ENCODE data around the gene SENP2.

Gene SENP2

DNA sequence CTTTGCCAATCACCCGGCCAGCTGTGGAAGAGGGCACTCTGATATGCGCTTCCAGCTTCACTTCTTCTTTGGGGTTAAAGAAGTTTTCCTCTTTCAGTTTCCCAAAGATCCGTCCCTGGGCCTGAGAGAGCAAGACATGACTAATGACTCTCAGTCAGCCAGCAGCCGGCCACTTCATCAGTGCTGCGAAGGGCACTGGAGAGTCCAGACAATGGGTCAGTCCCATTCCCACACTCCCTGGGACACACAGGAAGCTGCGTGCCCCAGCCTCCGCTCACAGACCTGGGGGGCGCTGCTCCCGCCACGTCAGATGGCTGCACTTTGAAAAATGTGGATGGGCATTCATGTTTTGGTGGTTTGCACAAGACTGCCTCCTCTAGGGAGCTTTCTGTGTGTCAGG is 63.3 kb downstream of the SENP2 start:
- no peak for TF ChIP-seq SUZ12 (IDR thresholded peaks at IDR 0.05)
- TF ChIP-seq, protein P1, sequence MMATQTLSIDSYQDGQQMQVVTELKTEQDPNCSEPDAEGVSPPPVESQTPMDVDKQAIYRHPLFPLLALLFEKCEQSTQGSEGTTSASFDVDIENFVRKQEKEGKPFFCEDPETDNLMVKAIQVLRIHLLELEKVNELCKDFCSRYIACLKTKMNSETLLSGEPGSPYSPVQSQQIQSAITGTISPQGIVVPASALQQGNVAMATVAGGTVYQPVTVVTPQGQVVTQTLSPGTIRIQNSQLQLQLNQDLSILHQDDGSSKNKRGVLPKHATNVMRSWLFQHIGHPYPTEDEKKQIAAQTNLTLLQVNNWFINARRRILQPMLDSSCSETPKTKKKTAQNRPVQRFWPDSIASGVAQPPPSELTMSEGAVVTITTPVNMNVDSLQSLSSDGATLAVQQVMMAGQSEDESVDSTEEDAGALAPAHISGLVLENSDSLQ (IDR thresholded peaks at IDR 0.05) = no peak
- TF ChIP-seq NFRKB (IDR thresholded peaks at IDR 0.05) = no peak
- no peak for TF ChIP-seq HDGF (IDR thresholded peaks at IDR 0.05; ENCODE audit: borderline replicate concordance)
- no peak for TF ChIP-seq FOXA1 (IDR thresholded peaks at IDR 0.05)
- no peak for TF ChIP-seq SP1 (IDR thresholded peaks at IDR 0.05)
- TF ChIP-seq ZNF384 (IDR thresholded peaks at IDR 0.05) = no peak
- TF ChIP-seq L3MBTL2 (conservative IDR thresholded peaks at IDR 0.05) = no peak
- no peak for TF ChIP-seq LEF1 (IDR thresholded peaks at IDR 0.05; ENCODE audit: borderline replicate concordance)
- no peak for TF ChIP-seq CTBP1 (IDR thresholded peaks at IDR 0.05; ENCODE audit: borderline replicate concordance)
- no peak for TF ChIP-seq TARDBP (IDR thresholded peaks at IDR 0.05)
- TF ChIP-seq FOXM1 (IDR thresholded peaks at IDR 0.05; ENCODE audit: borderline replicate concordance) = no peak
- no peak for TF ChIP-seq FOXK2 (IDR thresholded peaks at IDR 0.05)
- no peak for TF ChIP-seq BHLHE40 (IDR thresholded peaks at IDR 0.05; ENCODE audit: borderline replicate concordance)
- ChIA-PET CTCF (no interaction called here), POLR2A (no interaction called here)
- no peak for DNase-seq (ENCODE audit: extremely low spot score)

DNA sequence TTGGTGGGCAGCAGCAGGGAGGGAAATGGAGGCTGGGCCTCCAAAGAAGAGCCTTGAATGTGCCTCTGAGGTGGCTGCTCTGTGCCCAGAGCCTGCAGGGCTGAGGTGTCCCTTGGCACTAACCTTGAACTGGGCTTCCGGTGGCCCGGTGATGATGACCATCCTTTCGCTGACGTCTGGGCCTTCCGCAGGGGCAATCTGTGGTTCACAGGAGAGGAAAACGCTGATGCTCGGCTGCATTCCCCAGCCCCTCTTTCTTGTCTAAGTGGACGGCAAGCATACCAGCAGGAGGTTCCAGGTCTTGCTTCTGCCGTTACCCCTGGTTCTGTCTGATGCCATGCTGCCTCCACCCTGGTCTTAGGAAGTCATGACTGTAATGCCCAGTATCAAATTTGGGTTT is 65.9 kb downstream of the SENP2 start:
- no peak for DNase-seq (ENCODE audit: extremely low spot score)
- ChIA-PET CTCF (no interaction called here), POLR2A (no interaction called here)
- TF ChIP-seq ARNT (IDR thresholded peaks at IDR 0.05) (no peak), L3MBTL2 (conservative IDR thresholded peaks at IDR 0.05) (no peak), SP1 (IDR thresholded peaks at IDR 0.05) (no peak), FOXA1 (IDR thresholded peaks at IDR 0.05) (no peak), FOXK2 (IDR thresholded peaks at IDR 0.05) (no peak), FOXM1 (IDR thresholded peaks at IDR 0.05; ENCODE audit: borderline replicate concordance) (no peak), ZNF384 (IDR thresholded peaks at IDR 0.05) (no peak), BHLHE40 (IDR thresholded peaks at IDR 0.05; ENCODE audit: borderline replicate concordance) (no peak), ELF4 (IDR thresholded peaks at IDR 0.05) (no peak), SUZ12 (IDR thresholded peaks at IDR 0.05) (no peak), LEF1 (IDR thresholded peaks at IDR 0.05; ENCODE audit: borderline replicate concordance) (no peak), HDGF (IDR thresholded peaks at IDR 0.05; ENCODE audit: borderline replicate concordance) (no peak), TARDBP (IDR thresholded peaks at IDR 0.05) (no peak), NFRKB (IDR thresholded peaks at IDR 0.05) (no peak), CTBP1 (IDR thresholded peaks at IDR 0.05; ENCODE audit: borderline replicate concordance) (no peak)
- TF ChIP-seq, protein P1 (IDR thresholded peaks at IDR 0.05) = no peak

DNA sequence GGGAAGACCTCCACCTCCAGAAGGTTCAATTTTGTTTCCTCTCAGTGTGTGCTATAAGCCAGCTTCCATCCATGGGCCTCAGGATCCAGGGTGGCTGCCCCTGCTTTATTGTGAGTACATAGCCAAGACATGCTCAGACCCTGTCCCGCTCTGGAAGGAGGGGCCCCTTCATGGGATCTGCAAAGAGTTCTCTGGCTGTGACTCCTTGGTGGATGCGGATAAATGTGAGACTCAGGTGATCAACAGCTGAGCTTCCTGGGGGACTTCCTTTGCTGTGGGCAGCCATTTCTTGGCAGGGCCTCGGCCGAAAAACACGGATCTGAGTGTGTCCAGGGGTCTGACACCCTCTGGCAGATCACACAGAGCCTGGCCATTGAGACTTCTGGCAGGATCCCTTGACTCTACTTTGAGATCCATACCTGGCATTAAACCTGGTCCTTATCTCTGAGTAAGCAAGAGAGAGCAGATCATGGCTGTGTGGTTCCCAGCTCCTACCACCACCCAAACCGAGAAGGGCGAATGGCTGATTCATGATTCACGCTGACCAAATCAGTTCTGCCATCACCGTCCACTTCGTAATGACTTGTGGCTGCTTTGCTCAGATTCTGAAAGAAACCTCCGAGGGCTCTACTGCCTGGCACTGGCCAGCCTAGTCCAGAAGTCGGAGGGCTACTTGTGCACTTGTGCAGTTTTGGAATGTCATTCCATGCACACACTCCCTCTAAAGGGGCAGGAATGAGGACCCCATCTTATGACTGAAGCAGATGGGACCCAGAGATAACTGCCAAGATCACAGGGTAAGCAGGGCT is 68.1 kb downstream of the SENP2 start:
- TF ChIP-seq NFRKB (IDR thresholded peaks at IDR 0.05) = no peak
- no peak for TF ChIP-seq SP1 (IDR thresholded peaks at IDR 0.05)
- no peak for TF ChIP-seq SUZ12 (IDR thresholded peaks at IDR 0.05)
- no peak for TF ChIP-seq L3MBTL2 (conservative IDR thresholded peaks at IDR 0.05)
- TF ChIP-seq, protein P1 (IDR thresholded peaks at IDR 0.05) = no peak
- no peak for TF ChIP-seq HDGF (IDR thresholded peaks at IDR 0.05; ENCODE audit: borderline replicate concordance)
- TF ChIP-seq FOXA1 (IDR thresholded peaks at IDR 0.05) = no peak
- POLR2A ChIA-PET = no interaction called here
- DNase-seq (ENCODE audit: extremely low spot score) = no peak
- CTCF ChIA-PET = no interaction called here

DNA sequence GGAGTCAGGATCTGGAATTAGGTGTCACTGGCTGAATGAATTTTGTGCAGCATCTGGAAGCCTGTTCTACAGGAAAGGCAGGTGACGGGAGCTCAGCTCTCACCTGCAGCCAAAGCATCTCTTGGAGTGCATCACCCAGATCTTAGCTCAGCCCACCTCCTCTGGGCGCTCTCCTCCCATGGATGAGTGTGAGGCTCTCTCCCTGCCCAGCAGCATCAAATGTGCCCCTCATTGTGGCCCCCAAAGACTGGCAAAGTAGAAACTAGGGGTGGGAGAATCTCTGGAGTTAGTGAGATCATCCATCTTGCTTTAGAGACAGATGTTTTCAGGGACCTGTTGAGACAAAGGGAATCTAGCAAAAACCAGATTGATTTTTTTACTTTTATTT is 68.7 kb downstream of the SENP2 start:
- ChIA-PET CTCF (no interaction called here), POLR2A (no interaction called here)
- TF ChIP-seq BHLHE40 (IDR thresholded peaks at IDR 0.05; ENCODE audit: borderline replicate concordance) (no peak), L3MBTL2 (conservative IDR thresholded peaks at IDR 0.05) (no peak), HDGF (IDR thresholded peaks at IDR 0.05; ENCODE audit: borderline replicate concordance) (no peak), SUZ12 (IDR thresholded peaks at IDR 0.05) (no peak), NFRKB (IDR thresholded peaks at IDR 0.05) (no peak), FOXM1 (IDR thresholded peaks at IDR 0.05; ENCODE audit: borderline replicate concordance) (no peak), FOXA1 (IDR thresholded peaks at IDR 0.05) (no peak), ELF4 (IDR thresholded peaks at IDR 0.05) (no peak), FOXK2 (IDR thresholded peaks at IDR 0.05) (no peak), LEF1 (IDR thresholded peaks at IDR 0.05; ENCODE audit: borderline replicate concordance) (no peak), CTBP1 (IDR thresholded peaks at IDR 0.05; ENCODE audit: borderline replicate concordance) (no peak)
- TF ChIP-seq, protein P1 (IDR thresholded peaks at IDR 0.05) = no peak
- DNase-seq (ENCODE audit: extremely low spot score) = no peak

DNA sequence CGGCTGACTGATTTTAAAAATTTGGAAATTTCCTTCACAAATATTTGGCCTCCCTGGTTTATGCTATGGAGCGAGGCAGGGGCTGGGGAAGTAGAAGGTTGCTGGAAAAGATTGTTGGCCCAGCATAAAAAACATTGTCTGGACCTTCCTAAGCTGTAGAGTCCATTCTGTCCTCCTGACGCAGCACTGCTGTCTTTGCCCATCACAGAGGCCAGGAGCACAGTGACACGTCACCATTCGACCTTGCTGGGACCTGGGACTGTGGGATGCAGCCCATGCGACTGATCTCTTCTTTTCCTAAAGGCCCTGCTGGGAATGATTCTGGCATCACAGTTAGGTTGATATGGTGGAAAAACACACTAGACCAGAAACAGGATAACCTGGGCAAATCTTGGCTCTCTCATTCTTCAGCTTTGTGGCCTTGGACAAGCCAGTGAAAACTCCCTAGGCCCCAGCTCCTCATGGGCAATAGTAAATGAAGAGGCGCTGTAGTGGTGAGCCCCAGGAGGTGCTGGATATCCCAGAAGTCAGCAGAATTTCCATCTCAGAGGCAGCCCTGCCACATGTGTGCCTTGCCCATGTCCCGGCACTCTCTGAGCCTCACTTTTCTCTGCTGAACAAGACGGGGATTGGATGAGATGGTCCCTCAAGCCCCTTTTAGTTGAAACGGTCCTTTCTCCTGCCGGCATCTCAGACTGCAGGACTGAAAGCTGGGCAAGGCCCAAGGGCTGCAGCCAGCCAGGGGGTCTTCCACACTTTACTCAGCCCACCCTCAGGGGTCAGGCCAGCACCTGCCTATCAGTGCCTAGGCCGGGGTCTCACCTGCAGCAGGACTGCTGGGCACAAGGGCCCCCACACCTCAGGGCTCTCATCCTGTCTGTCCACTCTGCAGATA is 69.6 kb downstream of the SENP2 start:
- TF ChIP-seq TARDBP (IDR thresholded peaks at IDR 0.05) = no peak
- POLR2A ChIA-PET = no interaction called here
- no peak for DNase-seq (ENCODE audit: extremely low spot score)
- CTCF ChIA-PET = no interaction called here
